Mucosa of stomach (tissue), 1 donor: Measurements from ENCODE around the gene PCDHB2.
"Not testable (repeated sequence)": the region's sequence is repeated elsewhere in the genome, so short reads cannot be mapped to it uniquely, and the experiment has no call there.

Experiments used
- H3K27me3 ChIP-seq: one replicate; pipeline ENCODE4 v1.7.0; 2013; ENCODE audit warnings: mild to moderate bottlenecking, low read length; ENCODE audit not compliant: control insufficient read depth, insufficient read depth
- H3K36me3 ChIP-seq: one replicate; pipeline ENCODE4 v1.7.0; 2013; ENCODE audit warnings: low read length; ENCODE audit not compliant: control insufficient read depth, insufficient read depth
- H3K4me1 ChIP-seq: one replicate; pipeline ENCODE4 v1.7.0; 2013; ENCODE audit warnings: mild to moderate bottlenecking, low read length; ENCODE audit not compliant: control insufficient read depth, insufficient read depth
- H3K4me3 ChIP-seq: one replicate; pipeline ENCODE4 v1.7.0; 2013; ENCODE audit warnings: low read length
- H3K9ac ChIP-seq: one replicate; pipeline ENCODE4 v1.7.0; 2013; ENCODE audit warnings: mild to moderate bottlenecking, low read length, moderate library complexity
- H3K9me3 ChIP-seq: one replicate; pipeline ENCODE4 v1.7.0; 2013; ENCODE audit warnings: mild to moderate bottlenecking, low read length, moderate library complexity; ENCODE audit not compliant: control insufficient read depth
- donor health status: Pancreatic carcinoma.

The PCDHB2 gene

GRCh38 chr5:141102471-141102870, 8.1 kb downstream of the PCDHB2 start:
- not testable (repeated sequence) for H3K9ac ChIP-seq, H3K27me3 ChIP-seq, H3K4me3 ChIP-seq, H3K36me3 ChIP-seq, H3K4me1 ChIP-seq, H3K9me3 ChIP-seq

DNA sequence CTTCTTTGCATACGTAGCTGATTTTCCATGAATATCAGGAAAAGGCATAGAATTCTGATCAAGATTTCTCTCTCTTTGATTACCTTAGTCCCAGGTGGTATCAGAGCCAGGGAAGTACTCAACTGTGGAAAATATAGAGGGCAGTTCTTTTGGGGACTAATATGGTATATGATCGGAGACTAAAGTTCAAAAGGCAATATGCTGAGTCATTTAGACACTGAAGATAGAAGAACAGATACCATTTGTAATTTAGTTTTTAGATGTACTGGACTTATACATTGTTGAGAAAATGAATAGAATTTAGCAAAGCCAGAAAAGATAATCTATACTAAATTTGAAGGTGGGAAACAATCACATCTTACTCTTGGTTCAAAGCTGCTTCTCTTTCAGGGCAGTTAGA, 10.9 kb downstream of the PCDHB2 start:
- Histone ChIP-seq H3K9me3 (no peaks in the 10 kb centered on the region), H3K4me3 (no peak overlapping the region), H3K36me3 (no peaks in the 10 kb centered on the region), H3K4me1 (no peaks in the 10 kb centered on the region), H3K9ac (no peak overlapping the region), H3K27me3 (no peaks in the 10 kb centered on the region)

DNA sequence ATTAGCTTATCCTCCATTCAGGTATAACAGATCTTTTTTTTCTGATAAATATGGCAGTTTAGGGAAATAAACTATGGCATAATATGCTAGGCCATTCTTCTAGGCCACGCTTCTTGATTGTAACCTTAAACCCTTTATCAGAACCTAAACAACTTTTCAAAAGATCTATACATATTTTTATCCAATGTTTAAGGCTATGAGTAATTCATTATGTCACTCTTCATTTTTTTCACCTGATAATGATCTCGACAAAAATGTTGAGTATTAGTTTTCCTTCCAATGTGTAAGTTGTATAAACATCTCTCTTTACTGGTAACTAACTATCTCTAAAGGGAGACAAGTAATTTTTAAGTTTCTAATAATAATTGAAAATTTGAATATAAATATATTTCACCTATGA, 24.8 kb downstream of the PCDHB2 start:
- Histone ChIP-seq H3K9me3 (no peaks in the 10 kb centered on the region), H3K9ac (no peak overlapping the region), H3K36me3 (no peaks in the 10 kb centered on the region), H3K4me1 (no peaks in the 10 kb centered on the region), H3K27me3 (no peaks in the 10 kb centered on the region), H3K4me3 (no peak overlapping the region)

DNA sequence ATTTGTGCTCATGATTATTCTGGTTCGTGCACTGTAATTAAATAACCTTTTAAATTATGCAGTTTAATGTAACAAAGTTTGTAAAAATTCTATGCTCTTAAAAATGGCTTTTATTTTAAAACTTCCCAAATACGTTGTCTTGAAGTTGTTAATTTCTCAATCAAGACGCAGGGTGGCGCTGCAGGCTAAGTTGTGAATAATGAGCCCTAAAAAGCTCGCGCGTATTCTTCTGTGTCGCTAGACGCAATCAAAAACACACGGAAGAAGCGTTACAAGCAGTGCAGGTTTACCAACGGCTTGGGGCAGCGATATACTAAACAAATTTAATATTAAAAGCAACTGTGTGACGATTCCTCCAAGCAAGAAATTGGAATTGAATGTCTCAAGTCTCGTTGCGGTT, 27.1 kb downstream of the PCDHB2 start, which contains the start of gene PCDHB4:
Gene PCDHB4 (plus strand): TSS at position 256 of the 400 bp plus-strand sequence. CDS start 181 bp downstream, outside the sequence.
- Histone ChIP-seq H3K4me1 (no peaks in the 10 kb centered on the region), H3K36me3 (no peaks in the 10 kb centered on the region), H3K4me3 (no peak within 1 kb of the TSS), H3K27me3 (no peaks in the 10 kb centered on the region), H3K9me3 (no peaks in the 10 kb centered on the region), H3K9ac (no peak within 1 kb of the TSS)

- H3K9ac ChIP-seq = no peak overlapping the region
- no peaks in the 10 kb centered on the region for H3K36me3 ChIP-seq
- no peaks in the 10 kb centered on the region for H3K27me3 ChIP-seq
- no peaks in the 10 kb centered on the region for H3K9me3 ChIP-seq
- H3K4me3 ChIP-seq = no peak overlapping the region
- no peaks in the 10 kb centered on the region for H3K4me1 ChIP-seq
Observed at GRCh38 chr5:141121985-141122384, 27.6 kb downstream of the PCDHB2 start.

DNA sequence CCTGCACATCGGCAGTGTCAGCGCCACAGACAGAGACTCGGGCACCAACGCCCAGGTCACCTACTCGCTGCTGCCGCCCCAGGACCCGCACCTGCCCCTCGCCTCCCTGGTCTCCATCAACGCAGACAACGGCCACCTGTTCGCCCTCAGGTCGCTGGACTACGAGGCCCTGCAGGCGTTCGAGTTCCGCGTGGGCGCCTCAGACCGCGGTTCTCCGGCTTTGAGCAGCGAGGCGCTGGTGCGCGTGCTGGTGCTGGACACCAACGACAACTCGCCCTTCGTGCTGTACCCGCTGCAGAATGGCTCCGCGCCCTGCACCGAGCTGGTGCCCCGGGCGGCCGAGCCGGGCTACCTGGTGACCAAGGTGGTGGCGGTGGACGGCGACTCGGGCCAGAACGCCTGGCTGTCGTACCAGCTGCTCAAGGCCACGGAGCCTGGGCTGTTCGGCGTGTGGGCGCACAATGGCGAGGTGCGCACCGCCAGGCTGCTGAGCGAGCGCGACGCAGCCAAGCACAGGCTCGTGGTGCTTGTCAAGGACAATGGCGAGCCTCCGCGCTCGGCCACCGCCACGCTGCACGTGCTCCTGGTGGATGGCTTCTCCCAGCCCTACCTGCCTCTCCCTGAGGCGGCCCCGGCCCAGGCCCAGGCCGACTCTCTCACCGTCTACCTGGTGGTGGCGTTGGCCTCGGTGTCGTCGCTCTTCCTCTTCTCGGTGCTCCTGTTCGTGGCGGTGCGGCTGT, 29.2 kb downstream of the PCDHB2 start:
- not testable (repeated sequence) for H3K9me3 ChIP-seq, H3K27me3 ChIP-seq, H3K4me3 ChIP-seq

GRCh38 chr5:141127305-141127704, 32.9 kb downstream of the PCDHB2 start:
- H3K4me3 ChIP-seq = no peak overlapping the region
- no peak overlapping the region for H3K9ac ChIP-seq
- no peaks in the 10 kb centered on the region for H3K9me3 ChIP-seq
- H3K27me3 ChIP-seq = no peaks in the 10 kb centered on the region
- H3K4me1 ChIP-seq = no peaks in the 10 kb centered on the region
- H3K36me3 ChIP-seq = no peaks in the 10 kb centered on the region

More for the DNA sequence above, 29.2 kb downstream of the PCDHB2 start:
- not testable (repeated sequence) for H3K36me3 ChIP-seq, H3K9ac ChIP-seq, H3K4me1 ChIP-seq

DNA sequence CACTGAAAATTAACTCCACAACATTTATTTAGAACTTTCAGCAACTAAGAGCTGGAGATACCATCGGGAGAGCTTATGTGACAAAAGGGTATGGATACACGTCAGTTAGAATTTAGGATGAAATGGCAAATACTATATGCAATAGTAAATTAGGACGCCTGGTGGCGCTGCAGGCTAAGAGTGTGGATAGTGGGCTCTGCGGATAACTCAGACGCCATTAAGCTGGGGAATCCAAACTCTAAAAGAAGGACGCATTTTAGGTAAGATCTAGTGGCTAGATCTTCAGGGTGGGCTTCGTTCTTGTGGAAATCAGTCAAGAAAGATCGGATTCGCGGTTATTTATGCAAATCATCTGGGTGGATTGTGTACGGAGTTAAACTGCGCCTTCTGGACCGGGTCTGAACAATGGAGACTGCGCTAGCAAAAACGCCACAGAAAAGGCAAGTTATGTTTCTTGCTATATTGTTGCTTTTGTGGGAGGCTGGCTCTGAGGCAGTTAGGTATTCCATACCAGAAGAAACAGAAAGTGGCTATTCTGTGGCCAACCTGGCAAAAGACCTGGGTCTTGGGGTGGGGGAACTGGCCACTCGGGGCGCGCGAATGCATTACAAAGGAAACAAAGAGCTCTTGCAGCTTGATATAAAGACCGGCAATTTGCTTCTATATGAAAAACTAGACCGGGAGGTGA, 40.8 kb downstream of the PCDHB2 start, which contains the start of gene PCDHB5:
Gene PCDHB5 (plus strand): TSS at position 177 of the 688 bp plus-strand sequence. CDS start 229 bp downstream, at position 406.
- Histone ChIP-seq H3K4me3 (no peak within 1 kb of the TSS), H3K9me3 (no peaks in the 10 kb centered on the region), H3K36me3 (no peaks in the 10 kb centered on the region), H3K9ac (no peak within 1 kb of the TSS), H3K4me1 (no peaks in the 10 kb centered on the region), H3K27me3 (no peaks in the 10 kb centered on the region)

DNA sequence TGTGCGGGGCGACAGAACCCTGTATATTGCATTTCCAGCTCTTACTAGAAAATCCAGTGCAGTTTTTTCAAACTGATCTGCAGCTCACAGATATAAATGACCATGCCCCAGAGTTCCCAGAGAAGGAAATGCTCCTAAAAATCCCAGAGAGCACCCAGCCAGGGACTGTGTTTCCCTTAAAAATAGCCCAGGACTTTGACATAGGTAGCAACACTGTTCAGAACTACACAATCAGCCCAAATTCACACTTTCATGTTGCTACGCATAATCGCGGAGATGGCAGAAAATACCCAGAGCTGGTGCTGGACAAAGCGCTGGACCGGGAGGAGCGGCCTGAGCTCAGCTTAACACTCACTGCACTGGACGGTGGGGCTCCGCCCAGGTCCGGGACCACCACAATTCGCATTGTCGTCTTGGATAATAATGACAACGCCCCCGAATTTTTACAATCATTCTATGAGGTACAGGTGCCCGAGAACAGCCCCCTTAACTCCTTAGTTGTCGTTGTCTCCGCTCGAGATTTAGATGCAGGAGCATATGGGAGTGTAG, 41.4 kb downstream of the PCDHB2 start:
- Histone ChIP-seq H3K4me3 (no peak overlapping the region), H3K9me3 (no peaks in the 10 kb centered on the region), H3K27me3 (no peaks in the 10 kb centered on the region), H3K4me1 (no peaks in the 10 kb centered on the region), H3K9ac (no peak overlapping the region), H3K36me3 (no peaks in the 10 kb centered on the region)

DNA sequence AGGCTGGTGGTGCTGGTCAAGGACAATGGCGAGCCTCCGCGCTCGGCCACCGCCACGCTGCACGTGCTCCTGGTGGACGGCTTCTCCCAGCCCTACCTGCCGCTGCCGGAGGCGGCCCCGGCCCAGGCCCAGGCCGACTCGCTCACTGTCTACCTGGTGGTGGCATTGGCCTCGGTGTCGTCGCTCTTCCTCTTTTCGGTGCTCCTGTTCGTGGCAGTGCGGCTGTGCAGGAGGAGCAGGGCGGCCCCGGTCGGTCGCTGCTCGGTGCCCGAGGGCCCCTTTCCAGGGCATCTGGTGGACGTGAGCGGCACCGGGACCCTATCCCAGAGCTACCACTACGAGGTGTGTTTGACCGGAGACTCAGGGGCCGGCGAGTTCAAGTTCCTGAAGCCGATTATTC, 42.9 kb downstream of the PCDHB2 start:
- not testable (repeated sequence) for H3K4me3 ChIP-seq, H3K4me1 ChIP-seq, H3K27me3 ChIP-seq, H3K9me3 ChIP-seq, H3K9ac ChIP-seq, H3K36me3 ChIP-seq
